ENCODE results near the gene SLC12A6. TPM values are rescaled to one million over a fixed set of nuclear protein-coding genes. Genes with fewer than 3 reads are reported as not detected.
A peak's percentile ranks its signal among the peaks of the same experiment; 100 is the strongest.

Gene SLC12A6
- total and polyA plus RNA-seq, 2 of the 13 experiments (the other 11 are each of a cell fraction or from before 2014, with no cell fraction given) = 15.2 to 30.1 TPM

DNA sequence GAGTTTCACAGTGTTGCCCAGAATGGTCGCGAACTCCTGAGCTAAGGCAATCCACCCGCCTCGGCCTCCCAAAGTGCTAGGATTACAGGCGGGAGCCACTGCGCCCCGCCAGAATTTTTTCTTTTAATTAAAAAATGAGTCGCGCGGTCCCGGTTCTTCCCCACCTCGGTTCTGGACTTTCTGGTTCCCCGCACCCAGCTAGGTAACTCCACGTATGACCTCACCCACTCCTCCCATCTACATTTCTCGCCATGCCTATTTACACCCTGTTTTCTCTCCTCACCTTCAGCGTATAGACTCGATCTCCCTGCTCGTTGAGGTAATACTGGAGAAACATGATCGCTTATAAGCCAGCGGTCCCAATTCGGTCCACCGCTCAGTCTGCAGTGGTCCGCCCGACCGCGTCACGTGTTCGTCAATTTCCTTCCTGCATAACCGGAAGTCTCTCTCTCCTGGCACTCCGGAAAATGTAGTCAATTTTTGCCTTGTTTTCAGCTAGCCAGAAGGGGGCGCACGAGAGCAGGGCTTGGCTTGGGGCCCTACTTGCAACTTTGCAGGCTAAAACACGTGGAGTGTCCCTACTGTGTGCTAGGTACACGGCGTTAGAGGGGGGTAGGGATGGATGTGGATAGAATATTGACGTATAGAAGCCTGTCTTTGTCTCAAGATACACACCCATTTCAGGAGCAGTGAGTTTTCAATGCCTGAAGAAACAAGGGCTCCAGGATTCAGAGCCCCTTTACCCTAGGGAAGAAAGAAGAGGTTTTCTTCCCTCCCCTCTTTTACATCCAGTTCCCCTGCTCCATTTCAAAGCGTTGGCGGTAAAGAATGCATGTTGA is 5.4 kb upstream of the SLC12A6 start, which contains the start of the genes NOP10 and NUTM1 (continued):
- TF ChIP-seq, protein P1, sequence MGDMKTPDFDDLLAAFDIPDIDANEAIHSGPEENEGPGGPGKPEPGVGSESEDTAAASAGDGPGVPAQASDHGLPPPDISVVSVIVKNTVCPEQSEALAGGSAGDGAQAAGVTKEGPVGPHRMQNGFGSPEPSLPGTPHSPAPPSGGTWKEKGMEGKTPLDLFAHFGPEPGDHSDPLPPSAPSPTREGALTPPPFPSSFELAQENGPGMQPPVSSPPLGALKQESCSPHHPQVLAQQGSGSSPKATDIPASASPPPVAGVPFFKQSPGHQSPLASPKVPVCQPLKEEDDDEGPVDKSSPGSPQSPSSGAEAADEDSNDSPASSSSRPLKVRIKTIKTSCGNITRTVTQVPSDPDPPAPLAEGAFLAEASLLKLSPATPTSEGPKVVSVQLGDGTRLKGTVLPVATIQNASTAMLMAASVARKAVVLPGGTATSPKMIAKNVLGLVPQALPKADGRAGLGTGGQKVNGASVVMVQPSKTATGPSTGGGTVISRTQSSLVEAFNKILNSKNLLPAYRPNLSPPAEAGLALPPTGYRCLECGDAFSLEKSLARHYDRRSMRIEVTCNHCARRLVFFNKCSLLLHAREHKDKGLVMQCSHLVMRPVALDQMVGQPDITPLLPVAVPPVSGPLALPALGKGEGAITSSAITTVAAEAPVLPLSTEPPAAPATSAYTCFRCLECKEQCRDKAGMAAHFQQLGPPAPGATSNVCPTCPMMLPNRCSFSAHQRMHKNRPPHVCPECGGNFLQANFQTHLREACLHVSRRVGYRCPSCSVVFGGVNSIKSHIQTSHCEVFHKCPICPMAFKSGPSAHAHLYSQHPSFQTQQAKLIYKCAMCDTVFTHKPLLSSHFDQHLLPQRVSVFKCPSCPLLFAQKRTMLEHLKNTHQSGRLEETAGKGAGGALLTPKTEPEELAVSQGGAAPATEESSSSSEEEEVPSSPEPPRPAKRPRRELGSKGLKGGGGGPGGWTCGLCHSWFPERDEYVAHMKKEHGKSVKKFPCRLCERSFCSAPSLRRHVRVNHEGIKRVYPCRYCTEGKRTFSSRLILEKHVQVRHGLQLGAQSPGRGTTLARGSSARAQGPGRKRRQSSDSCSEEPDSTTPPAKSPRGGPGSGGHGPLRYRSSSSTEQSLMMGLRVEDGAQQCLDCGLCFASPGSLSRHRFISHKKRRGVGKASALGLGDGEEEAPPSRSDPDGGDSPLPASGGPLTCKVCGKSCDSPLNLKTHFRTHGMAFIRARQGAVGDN (CRISPR knock-in tag; IDR thresholded peaks at IDR 0.05) = peak; percentile 81
- TF ChIP-seq, protein P2, sequence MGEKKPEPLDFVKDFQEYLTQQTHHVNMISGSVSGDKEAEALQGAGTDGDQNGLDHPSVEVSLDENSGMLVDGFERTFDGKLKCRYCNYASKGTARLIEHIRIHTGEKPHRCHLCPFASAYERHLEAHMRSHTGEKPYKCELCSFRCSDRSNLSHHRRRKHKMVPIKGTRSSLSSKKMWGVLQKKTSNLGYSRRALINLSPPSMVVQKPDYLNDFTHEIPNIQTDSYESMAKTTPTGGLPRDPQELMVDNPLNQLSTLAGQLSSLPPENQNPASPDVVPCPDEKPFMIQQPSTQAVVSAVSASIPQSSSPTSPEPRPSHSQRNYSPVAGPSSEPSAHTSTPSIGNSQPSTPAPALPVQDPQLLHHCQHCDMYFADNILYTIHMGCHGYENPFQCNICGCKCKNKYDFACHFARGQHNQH (CRISPR knock-in tag; IDR thresholded peaks at IDR 0.05) = peak; percentile 49; the same call in 1 of the 2 replicates
- TF ChIP-seq ZNF256 (CRISPR knock-in tag; conservative IDR thresholded peaks at IDR 0.05) (no peak), FIP1L1 (IDR thresholded peaks at IDR 0.05; ENCODE audit: borderline replicate concordance, insufficient read depth, low read depth, low read length) (no peak), ZNF446 (CRISPR knock-in tag; IDR thresholded peaks at IDR 0.05) (no peak), KLF15 (CRISPR knock-in tag; IDR thresholded peaks at IDR 0.05; ENCODE audit: borderline replicate concordance) (no peak), RBFOX2 (IDR thresholded peaks at IDR 0.05; ENCODE audit: low read depth, low read length) (peak; percentile 61), DMAP1 (CRISPR knock-in tag; IDR thresholded peaks at IDR 0.05) (peak; percentile 96), ZHX2 (IDR thresholded peaks at IDR 0.05; ENCODE audit: low read depth) (peak; percentile 74; the same call in 1 of the 2 replicates), ZHX2 (CRISPR knock-in tag; IDR thresholded peaks at IDR 0.05; ENCODE audit: borderline replicate concordance) (no peak), ZNF326 (CRISPR knock-in tag; IDR thresholded peaks at IDR 0.05; ENCODE audit: borderline replicate concordance) (no peak), POLR2AphosphoS2 (IDR thresholded peaks at IDR 0.05; ENCODE audit: low read depth, low read length) (0 out of 2 replicates have a peak, but pooled peaks have one; percentile 57), ZNF136 (CRISPR knock-in tag; IDR thresholded peaks at IDR 0.05; ENCODE audit: low read depth) (no peak), SAP130 (CRISPR knock-in tag; IDR thresholded peaks at IDR 0.05; ENCODE audit: low read depth) (peak; percentile 98), BCL6 (CRISPR knock-in tag; IDR thresholded peaks at IDR 0.05) (0 out of 2 replicates have a peak, but pooled peaks have one; percentile 9), NBN (conservative IDR thresholded peaks at IDR 0.05) (no peak)
- TF ChIP-seq, protein P3, sequence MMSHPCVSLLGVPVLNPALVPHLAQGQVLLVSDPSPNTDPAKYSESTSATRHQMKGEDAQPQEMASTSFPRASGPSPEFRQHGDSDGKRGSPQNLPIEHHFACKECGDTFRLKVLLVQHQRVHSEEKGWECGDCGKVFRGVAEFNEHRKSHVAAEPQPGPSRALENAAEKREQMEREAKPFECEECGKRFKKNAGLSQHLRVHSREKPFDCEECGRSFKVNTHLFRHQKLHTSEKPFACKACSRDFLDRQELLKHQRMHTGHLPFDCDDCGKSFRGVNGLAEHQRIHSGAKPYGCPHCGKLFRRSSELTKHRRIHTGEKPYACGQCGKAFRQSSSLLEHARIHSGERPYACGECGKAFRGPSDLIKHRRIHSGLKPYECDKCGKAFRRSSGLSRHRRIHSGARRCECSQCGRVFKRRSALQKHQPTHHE (CRISPR knock-in tag; IDR thresholded peaks at IDR 0.05; ENCODE audit: borderline replicate concordance) = peak; percentile 44; the same call in 1 of the 2 replicates

All from HepG2 (cell line).